ENCODE results near the gene CNDP1.

DNA sequence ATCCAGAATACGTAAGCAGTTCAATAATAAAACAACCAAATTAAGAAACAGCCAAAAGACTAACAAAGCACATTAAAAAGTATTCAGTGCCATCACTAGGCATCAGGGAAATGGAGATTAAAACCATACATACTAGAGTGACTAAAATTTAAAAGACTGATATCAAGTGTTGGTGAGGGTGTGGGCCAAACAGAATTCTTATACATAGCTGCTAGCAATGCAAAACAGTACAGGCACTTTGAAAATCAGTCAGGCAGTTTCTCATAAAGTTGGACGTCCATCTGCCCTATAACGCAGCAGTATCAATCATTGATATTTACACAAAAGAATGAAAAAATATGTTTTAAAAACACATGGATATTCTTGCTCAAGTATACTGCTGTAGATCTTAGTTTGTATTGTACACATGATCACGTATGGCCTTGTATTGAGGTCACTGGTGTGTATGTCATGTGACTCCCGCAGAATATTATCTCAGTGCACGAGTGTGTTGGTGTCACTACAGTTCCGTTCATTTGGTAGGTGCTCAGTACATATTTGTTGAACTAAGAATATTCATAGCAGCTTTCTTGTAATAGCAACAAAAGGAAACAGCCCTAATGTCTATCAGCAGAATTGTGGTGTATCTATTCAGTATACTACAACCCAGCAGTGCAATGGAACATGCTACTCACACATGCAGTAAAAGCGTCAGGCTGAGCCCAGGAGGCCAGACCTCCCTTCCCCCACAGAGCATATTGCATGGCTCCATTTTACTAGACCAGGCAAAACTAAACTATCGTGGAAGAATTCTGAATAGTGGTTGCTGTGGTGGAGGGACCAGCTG is 92.0 kb downstream of the CNDP1 start:
- TF ChIP-seq, protein P1, sequence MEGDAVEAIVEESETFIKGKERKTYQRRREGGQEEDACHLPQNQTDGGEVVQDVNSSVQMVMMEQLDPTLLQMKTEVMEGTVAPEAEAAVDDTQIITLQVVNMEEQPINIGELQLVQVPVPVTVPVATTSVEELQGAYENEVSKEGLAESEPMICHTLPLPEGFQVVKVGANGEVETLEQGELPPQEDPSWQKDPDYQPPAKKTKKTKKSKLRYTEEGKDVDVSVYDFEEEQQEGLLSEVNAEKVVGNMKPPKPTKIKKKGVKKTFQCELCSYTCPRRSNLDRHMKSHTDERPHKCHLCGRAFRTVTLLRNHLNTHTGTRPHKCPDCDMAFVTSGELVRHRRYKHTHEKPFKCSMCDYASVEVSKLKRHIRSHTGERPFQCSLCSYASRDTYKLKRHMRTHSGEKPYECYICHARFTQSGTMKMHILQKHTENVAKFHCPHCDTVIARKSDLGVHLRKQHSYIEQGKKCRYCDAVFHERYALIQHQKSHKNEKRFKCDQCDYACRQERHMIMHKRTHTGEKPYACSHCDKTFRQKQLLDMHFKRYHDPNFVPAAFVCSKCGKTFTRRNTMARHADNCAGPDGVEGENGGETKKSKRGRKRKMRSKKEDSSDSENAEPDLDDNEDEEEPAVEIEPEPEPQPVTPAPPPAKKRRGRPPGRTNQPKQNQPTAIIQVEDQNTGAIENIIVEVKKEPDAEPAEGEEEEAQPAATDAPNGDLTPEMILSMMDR (conservative IDR thresholded peaks at IDR 0.05 in 1 of 2, IDR thresholded peaks at IDR 0.05 in 1 of 2; ENCODE audit: extremely low read depth in 1 of 2, insufficient read depth in 1 of 2, low read depth in 1 of 2, low read length in 2 of 2): no peak
- no peak for TF ChIP-seq EZH2 (IDR thresholded peaks at IDR 0.05; ENCODE audit: borderline replicate concordance, low read length)
